AML-193 (cell line): Measurements from ENCODE around the gene ZXDC.

ENCODE experiments used
- DNase-seq, 2 experiments: peaks; one replicate each; lab custom pipeline; 2025; lab: John Stamatoyannopoulos, UW

The ZXDC gene

GRCh38 chr3:126510308-126510910 is 34.7 kb upstream of the ZXDC start:
- no peak for DNase-seq

GRCh38 chr3:126509597-126510307 is 34.1 kb upstream of the ZXDC start:
- no peak for DNase-seq

GRCh38 chr3:126508564-126508964 is 32.9 kb upstream of the ZXDC start:
- DNase-seq = no peak

GRCh38 chr3:126507886-126508285 is 32.2 kb upstream of the ZXDC start:
- no peak for DNase-seq

GRCh38 chr3:126503701-126504100 is 28.0 kb upstream of the ZXDC start:
- DNase-seq = no peak

- no peak for DNase-seq
Observed at GRCh38 chr3:126502656-126503055, 27.0 kb upstream of the ZXDC start.

- no peak for DNase-seq
Observed at GRCh38 chr3:126501736-126502135, 26.0 kb upstream of the ZXDC start.

- DNase-seq = no peak
Observed at GRCh38 chr3:126501054-126501453, 25.4 kb upstream of the ZXDC start.

GRCh38 chr3:126500016-126500415 is 24.3 kb upstream of the ZXDC start:
- DNase-seq = no peak

GRCh38 chr3:126499401-126499800 is 23.7 kb upstream of the ZXDC start:
- DNase-seq = no peak

- DNase-seq = no peak
Observed at GRCh38 chr3:126498929-126499328, 23.2 kb upstream of the ZXDC start.

GRCh38 chr3:126498461-126498860 is 22.8 kb upstream of the ZXDC start:
- no peak for DNase-seq

GRCh38 chr3:126497956-126498355 is 22.3 kb upstream of the ZXDC start:
- no peak for DNase-seq

GRCh38 chr3:126496894-126497850 is 21.5 kb upstream of the ZXDC start:
- no peak for DNase-seq

- DNase-seq = no peak
Observed at GRCh38 chr3:126495786-126496185, 20.1 kb upstream of the ZXDC start.

- DNase-seq = no peak
Observed at GRCh38 chr3:126494970-126495230, 19.2 kb upstream of the ZXDC start.

GRCh38 chr3:126494204-126494969 is 18.7 kb upstream of the ZXDC start:
- no peak for DNase-seq

GRCh38 chr3:126493739-126494138 is 18.0 kb upstream of the ZXDC start:
- DNase-seq = peak; percentile 58 to 71

GRCh38 chr3:126493051-126493450 is 17.4 kb upstream of the ZXDC start:
- DNase-seq = no peak

GRCh38 chr3:126491221-126492013 is 15.7 kb upstream of the ZXDC start:
- DNase-seq = peak in 1 of 2 experiments; percentile 4

GRCh38 chr3:126490619-126491018 is 14.9 kb upstream of the ZXDC start:
- DNase-seq = no peak
